OCI-LY1 (cell line): ENCODE data around the gene SEMA4B.

Experiments
- EZH2 ChIP-seq: fragments of 200-600 bp; sonication (generic), shearing (Covaris generic); IDR thresholded peaks from 2 replicates; pipeline ENCODE4 v1.8.0; 2017; ENCODE audit warnings: borderline replicate concordance, mixed run types, mild to moderate bottlenecking, antibody characterized with exemption, low read length, moderate library complexity, mixed read lengths
- TF ChIP-seq, protein P1 (sequence below): fragments of 200-600 bp; sonication (generic), shearing (Covaris generic); IDR thresholded peaks from 2 replicates; pipeline ENCODE4 v1.5.1; 2017; ENCODE audit warnings: mild to moderate bottlenecking, antibody characterized with exemption, low read length, moderate library complexity, mixed read lengths

DNA sequence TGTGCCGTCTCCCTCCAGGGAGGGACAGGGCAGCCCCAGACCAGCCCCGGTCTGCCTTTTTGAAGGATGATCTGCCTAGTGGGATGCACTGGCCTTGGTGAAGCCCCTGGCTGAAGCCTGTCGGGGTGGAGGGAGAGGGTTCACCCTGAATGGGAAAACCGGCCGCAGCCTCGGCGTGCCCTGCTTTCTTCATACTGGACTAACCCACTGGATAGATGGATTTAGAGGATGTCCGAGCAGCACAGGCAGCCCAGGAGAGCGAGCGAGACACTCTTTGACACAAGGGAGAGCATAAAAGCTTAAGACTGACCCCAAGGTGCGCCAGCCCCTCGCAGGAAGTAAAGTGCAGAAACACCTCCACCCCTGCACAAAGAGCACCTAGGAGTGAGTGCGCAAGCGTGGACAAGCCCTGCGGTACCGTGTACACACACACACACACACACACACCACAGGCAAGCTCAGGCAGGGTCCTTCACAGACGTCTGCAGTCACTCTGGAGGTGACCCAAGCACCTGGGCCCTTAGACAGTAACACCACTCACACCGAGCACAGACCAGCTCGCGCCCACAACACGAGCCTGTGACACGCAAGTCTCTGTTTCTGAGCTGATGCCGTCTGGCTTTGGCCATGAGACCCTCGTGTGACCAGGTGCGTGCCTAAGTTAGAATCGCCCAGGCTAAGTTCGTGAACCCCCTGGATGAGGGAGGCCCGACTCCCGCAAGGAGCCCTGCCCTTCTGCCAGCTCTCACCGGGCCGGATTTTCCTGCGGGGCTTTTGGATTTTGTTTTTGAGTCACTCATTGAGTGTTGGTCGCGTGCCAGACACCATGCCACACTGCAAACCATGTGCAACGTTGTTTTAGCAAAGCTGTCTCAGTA lies 11.3 kb downstream of the SEMA4B start:
- TF ChIP-seq, protein P1, sequence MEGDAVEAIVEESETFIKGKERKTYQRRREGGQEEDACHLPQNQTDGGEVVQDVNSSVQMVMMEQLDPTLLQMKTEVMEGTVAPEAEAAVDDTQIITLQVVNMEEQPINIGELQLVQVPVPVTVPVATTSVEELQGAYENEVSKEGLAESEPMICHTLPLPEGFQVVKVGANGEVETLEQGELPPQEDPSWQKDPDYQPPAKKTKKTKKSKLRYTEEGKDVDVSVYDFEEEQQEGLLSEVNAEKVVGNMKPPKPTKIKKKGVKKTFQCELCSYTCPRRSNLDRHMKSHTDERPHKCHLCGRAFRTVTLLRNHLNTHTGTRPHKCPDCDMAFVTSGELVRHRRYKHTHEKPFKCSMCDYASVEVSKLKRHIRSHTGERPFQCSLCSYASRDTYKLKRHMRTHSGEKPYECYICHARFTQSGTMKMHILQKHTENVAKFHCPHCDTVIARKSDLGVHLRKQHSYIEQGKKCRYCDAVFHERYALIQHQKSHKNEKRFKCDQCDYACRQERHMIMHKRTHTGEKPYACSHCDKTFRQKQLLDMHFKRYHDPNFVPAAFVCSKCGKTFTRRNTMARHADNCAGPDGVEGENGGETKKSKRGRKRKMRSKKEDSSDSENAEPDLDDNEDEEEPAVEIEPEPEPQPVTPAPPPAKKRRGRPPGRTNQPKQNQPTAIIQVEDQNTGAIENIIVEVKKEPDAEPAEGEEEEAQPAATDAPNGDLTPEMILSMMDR = no peak
- no peak for TF ChIP-seq EZH2
